ENCODE data around the gene TECPR1. TPM values are rescaled to one million over a fixed set of nuclear protein-coding genes. Genes with fewer than 3 reads are reported as not detected.

The TECPR1 gene
- total and polyA plus RNA-seq, 2 of the 8 experiments (the other 6 are each of a cell fraction or from before 2014, with no cell fraction given) = 1.3 to 11.1 TPM

GRCh38 chr7:98294326-98294725, 42.3 kb upstream of the TECPR1 start:
- peaks cover 0 to 6% of the 10 kb centered on the region in 2 experiments; a peak in 2 of 4 replicates for H3K79me2 ChIP-seq (ENCODE audit: control insufficient read depth in 1 of 2, insufficient read depth in 2 of 2, low read length in 2 of 2)
- POLR2A ChIA-PET (ENCODE audit: partially characterized antibody) = interaction anchor here (1.4 to 1.5 kb wide), 2 partner anchors 11 to 12 kb away, joined by 5 to 7 read pairs; no protein-coding TSS in a partner anchor
- H4K5ac ChIP-seq (ENCODE audit: insufficient read length, low read depth, low read length) = no peak overlapping the region
- no peak overlapping the region for H3K14ac ChIP-seq (ENCODE audit: insufficient read length)
- H2AFZ ChIP-seq (ENCODE audit: low read length) = no peak overlapping the region
- no peak overlapping the region for H2BK15ac ChIP-seq (ENCODE audit: low read length)
- H4K91ac ChIP-seq (replicated peaks; ENCODE audit: insufficient read length, low read length) = no peak overlapping the region
- TF ChIP-seq PHF8 (conservative IDR thresholded peaks at IDR 0.05; ENCODE audit: low read depth, low read length) (no peak), KDM5A (IDR thresholded peaks at IDR 0.05; ENCODE audit: low read length) (no peak), SP2 (IDR thresholded peaks at IDR 0.05; ENCODE audit: low read length) (no peak), SAP30 (IDR thresholded peaks at IDR 0.05; ENCODE audit: insufficient read depth, insufficient replicate concordance, low read length) (no peak), BACH1 (IDR thresholded peaks at IDR 0.05; ENCODE audit: low read length) (no peak), JUN (IDR thresholded peaks at IDR 0.05; ENCODE audit: low read depth, low read length) (no peak), CBX5 (IDR thresholded peaks at IDR 0.05; ENCODE audit: low read depth, low read length) (no peak), CBX8 (IDR thresholded peaks at IDR 0.05; ENCODE audit: borderline replicate concordance, low read depth, low read length) (no peak), SIX5 (IDR thresholded peaks at IDR 0.05; ENCODE audit: low read depth, low read length) (no peak), TCF12 (IDR thresholded peaks at IDR 0.05; ENCODE audit: low read depth, low read length) (no peak), JUND (IDR thresholded peaks at IDR 0.05; ENCODE audit: low read length) (no peak), HDAC6 (IDR thresholded peaks at IDR 0.05; ENCODE audit: low read depth, low read length) (no peak)
- no peak overlapping the region for H2BK20ac ChIP-seq (ENCODE audit: low read length)
- H3K18ac ChIP-seq (ENCODE audit: extremely low read depth, low read length) = no peak overlapping the region
- no peak overlapping the region; a peak in 1 of 7 replicates for H3K9ac ChIP-seq (replicated peaks in 1 of 4; ENCODE audit: extremely low read depth in 1 of 4, low read depth in 3 of 4, low read length in 3 of 4)
- H3K4me2 ChIP-seq (ENCODE audit: insufficient read depth in 1 of 2, low read depth in 2 of 2, low read length in 2 of 2) = no peak overlapping the region
- 96% methylated on average over 15 of the region's 15 CpGs; no CpG with 5 or more reads in 1 of the 2 experiments for WGBS, 2 experiments (ENCODE audit: extremely low coverage in 1 of 2, insufficient coverage in 1 of 2, insufficient read length in 1 of 2, insufficient replicate concordance in 2 of 2, low coverage in 1 of 2, low lambda C conversion rate in 2 of 2, missing lambda C conversion rate in 1 of 2)
- no peak overlapping the region for H2BK12ac ChIP-seq (ENCODE audit: low read depth, low read length)
- H3K79me1 ChIP-seq (ENCODE audit: low read depth, low read length) = no peaks in the 10 kb centered on the region; the same call in 1 of the 2 replicates
- no peak overlapping the region for H3K23ac ChIP-seq (ENCODE audit: insufficient read length)
- FAIRE-seq (no peak), DNase-seq (ENCODE audit: low read depth in 1 of 2, low spot score in 2 of 2) (no peak)
- H3K4me3 ChIP-seq (ENCODE audit: extremely low read depth in 1 of 4, insufficient read depth in 2 of 4, low read depth in 3 of 4, low read length in 4 of 4) = no peak overlapping the region
- H4K20me1 ChIP-seq (replicated peaks in 1 of 2; ENCODE audit: control insufficient read depth in 1 of 2, insufficient read depth in 2 of 2, low read length in 2 of 2) = peaks cover 21 to 23% of the 10 kb centered on the region in 2 experiments
- CTCF ChIA-PET (ENCODE audit: partially characterized antibody) = interaction anchor here (0.6 to 8.1 kb wide), 22 partner anchors 8 to 547 kb away, joined by 3 to 57 read pairs (median 4); partner anchors contain the start of gene BAIAP2L1
- no peaks in the 10 kb centered on the region for H3K27me3 ChIP-seq (replicated peaks in 1 of 4; ENCODE audit: control insufficient read depth in 3 of 4, extremely low read depth in 1 of 4, insufficient read depth in 3 of 4, low read length in 3 of 4)
- H3K4me1 ChIP-seq (replicated peaks in 1 of 4; ENCODE audit: control insufficient read depth in 3 of 4, insufficient read depth in 4 of 4, low read length in 3 of 4) = peaks cover 0 to 10% (median 3%) of the 10 kb centered on the region in 4 experiments; a peak in 5 of 7 replicates
- H3K9me3 ChIP-seq (ENCODE audit: insufficient read depth in 2 of 2, low read depth in 1 of 2, low read length in 1 of 2) = no peaks in the 10 kb centered on the region
- H3K23me2 ChIP-seq (ENCODE audit: low read depth, low read length) = no peaks in the 10 kb centered on the region
- H3K56ac ChIP-seq (replicated peaks; ENCODE audit: insufficient read length, low read depth, low read length) = no peak overlapping the region
- H3K36me3 ChIP-seq (ENCODE audit: control insufficient read depth in 2 of 4, insufficient read depth in 4 of 4, low read length in 3 of 4) = peaks cover 7 to 20% (median 12%) of the 10 kb centered on the region in 4 experiments; a peak in 7 of 8 replicates
- no peak overlapping the region for H2AK5ac ChIP-seq (ENCODE audit: low read depth, low read length)
- no peak overlapping the region for H2BK5ac ChIP-seq (ENCODE audit: low read depth, low read length)
- H4K8ac ChIP-seq (ENCODE audit: extremely low read depth, insufficient read depth, low read length) = no peak overlapping the region
- H3K4ac ChIP-seq (replicated peaks; ENCODE audit: insufficient read length, low read depth, low read length) = no peak overlapping the region
- H2BK120ac ChIP-seq (replicated peaks; ENCODE audit: low read depth, low read length) = no peak overlapping the region
- no peak overlapping the region for H3K27ac ChIP-seq (ENCODE audit: low read depth, low read length)
